GM21825 (cell line): ENCODE data around the gene NUMA1.

Source experiments
- ATAC-seq: cut with Tn5 transposase; IDR thresholded peaks from one replicate; pipeline ENCODE4 v1.9.1; 2021; ENCODE audit warnings: mild to moderate bottlenecking, moderate library complexity; ENCODE audit not compliant: unreplicated experiment

The NUMA1 gene

GRCh38 chr11:72102946-72103753, 22.8 kb upstream of the NUMA1 start, which contains the start of gene LAMTOR1:
Gene LAMTOR1 (minus strand): TSS chr11:72103297. CDS start chr11:72103224, 73 bp downstream.
- peak; percentile 73 for ATAC-seq

- ATAC-seq = peak; percentile 3
Measured at GRCh38 chr11:72102631-72102945, 22.2 kb upstream of the NUMA1 start.

DNA sequence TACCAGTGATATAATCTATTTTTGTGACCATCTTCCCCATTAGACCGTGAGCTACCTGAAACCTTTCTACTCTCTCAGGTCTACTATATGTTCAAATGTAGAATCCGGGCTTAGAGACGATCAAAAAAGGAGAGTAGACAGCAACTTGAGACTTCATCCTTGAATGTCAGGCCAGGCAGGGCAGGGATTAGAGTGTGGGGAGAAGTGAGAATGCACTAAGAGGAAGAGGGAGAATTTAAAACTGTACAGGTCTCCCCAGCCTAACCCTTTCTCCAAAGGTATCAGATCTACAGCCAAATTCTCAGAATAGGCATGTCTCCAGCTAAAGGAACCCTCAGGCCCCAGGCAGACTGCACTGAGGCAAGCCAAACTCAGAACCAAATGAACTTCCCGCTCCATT, 21.8 kb upstream of the NUMA1 start:
- ATAC-seq = no peak

DNA sequence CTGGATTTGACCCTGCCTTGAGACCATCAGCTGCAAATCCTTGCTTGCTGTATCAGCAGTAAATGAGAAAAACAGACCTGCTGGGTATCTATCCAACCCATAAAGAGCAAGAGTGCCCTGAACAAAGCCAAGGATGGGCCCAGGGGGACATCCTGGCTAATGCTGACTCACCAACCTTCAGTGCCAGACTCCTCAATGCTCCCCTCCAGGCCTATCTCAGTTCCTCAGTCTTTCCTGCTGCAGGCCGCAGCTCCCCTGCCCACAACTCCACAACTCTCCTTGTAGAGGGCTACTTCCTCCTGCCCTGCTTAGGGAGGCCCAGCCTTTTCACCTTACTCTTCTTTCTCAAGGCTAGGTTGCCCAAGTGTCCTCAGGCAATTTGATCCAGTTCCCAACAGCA, 20.1 kb upstream of the NUMA1 start:
- ATAC-seq = no peak

GRCh38 chr11:72100009-72100408, 19.7 kb upstream of the NUMA1 start:
- ATAC-seq = no peak

DNA sequence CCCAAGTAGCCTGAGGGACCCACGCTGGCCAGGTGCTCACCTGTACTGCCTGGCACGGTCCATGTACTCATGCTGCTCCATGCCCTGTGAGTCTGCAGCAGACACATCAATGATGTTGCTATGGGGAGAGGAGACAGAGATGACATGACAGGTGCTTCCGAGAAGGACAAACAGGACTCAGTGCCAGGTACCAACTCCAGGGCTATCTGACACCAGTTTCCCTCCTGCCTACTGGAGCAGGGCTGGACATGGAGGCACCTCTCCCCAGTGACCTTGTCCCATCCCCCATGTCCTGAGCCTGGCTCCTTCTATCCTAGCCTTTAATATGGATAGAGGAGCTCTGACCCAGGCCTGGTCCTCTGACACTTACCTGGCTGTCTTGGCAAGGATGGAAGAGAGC, 18.4 kb upstream of the NUMA1 start:
- no peak for ATAC-seq

- peak; percentile 52 for ATAC-seq
Measured at GRCh38 chr11:72091292-72091691, 10.9 kb upstream of the NUMA1 start.

- ATAC-seq = no peak
Measured at GRCh38 chr11:72088076-72088808, 7.9 kb upstream of the NUMA1 start.

GRCh38 chr11:72085621-72086351, 5.4 kb upstream of the NUMA1 start:
- ATAC-seq = no peak

DNA sequence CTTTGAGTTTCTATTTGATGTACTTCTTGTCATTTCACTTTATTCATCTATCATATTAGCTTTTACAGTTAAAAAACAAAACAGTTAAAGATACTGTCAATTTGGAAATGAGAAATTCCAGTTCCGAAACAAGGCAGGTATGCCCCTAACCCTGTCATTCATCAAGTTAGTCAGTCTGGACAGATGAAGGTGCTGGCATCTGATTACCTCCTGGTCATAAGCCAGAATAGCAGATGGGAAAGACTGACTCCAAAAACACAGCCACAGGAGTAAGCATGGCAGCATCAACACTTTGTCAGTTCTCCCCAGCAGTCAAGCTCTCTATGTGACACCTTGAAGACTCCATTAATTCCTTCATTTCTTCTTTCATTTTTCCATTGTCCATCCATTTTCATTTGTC, 4.6 kb upstream of the NUMA1 start:
- ATAC-seq = no peak

DNA sequence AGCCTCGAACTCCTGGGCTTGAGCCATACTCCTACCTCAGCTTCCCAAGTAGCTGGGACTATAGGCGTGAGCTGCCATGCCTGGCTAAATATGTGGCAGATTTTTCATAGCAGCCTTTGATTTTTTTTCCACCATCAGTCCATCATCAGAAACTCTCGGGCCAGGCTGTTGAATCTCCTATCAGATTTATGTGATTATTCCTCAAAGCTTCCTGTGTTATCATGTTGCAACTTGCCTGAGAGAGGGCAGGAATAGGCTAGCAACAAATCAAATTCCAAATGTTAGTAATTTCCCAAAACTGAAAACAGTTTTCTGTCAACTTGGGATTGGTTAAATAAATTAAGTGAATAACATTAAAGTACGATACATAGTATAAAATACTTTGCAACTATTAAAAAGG, 3.7 kb upstream of the NUMA1 start:
- ATAC-seq = no peak

- no peak for ATAC-seq
Measured at GRCh38 chr11:72083414-72083813, 3.1 kb upstream of the NUMA1 start.

GRCh38 chr11:72081821-72082453, 1.6 kb upstream of the NUMA1 start:
- no peak for ATAC-seq

GRCh38 chr11:72081184-72081644, 872 bp upstream of the NUMA1 start:
- no peak for ATAC-seq

- no peak for ATAC-seq
Measured at GRCh38 chr11:72079819-72080325, 470 bp downstream of the NUMA1 start.

GRCh38 chr11:72078477-72078876, 1.9 kb downstream of the NUMA1 start:
- no peak for ATAC-seq

GRCh38 chr11:72075756-72076155, 4.6 kb downstream of the NUMA1 start:
- ATAC-seq = no peak

DNA sequence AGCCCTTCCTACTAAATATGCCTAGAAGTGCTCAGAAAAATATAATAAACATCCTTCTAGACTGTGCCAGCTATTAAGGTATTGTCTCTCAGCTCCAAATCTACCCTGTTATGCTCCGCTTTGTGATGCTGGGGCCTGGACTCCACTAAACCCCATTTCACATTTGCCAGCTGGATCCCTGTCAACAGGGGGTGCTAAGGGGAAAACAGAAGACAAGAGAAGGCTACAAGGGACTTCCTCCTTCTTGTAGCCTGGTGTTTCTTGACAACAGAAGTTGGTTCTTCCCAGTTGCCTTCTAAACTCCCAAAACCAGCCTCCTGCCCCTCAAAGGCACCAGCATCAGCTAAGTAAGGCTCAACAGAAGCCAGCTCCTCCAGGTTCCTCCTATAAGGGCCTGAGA, 5.2 kb downstream of the NUMA1 start:
- no peak for ATAC-seq

GRCh38 chr11:72072348-72072747, 8.0 kb downstream of the NUMA1 start:
- ATAC-seq = no peak

- ATAC-seq = no peak
Measured at GRCh38 chr11:72070491-72070890, 9.9 kb downstream of the NUMA1 start.

GRCh38 chr11:72069787-72070251, 10.5 kb downstream of the NUMA1 start:
- ATAC-seq = peak; percentile 69
